ENCODE results near the gene RAB3C. TPM values are rescaled to one million over a fixed set of nuclear protein-coding genes. Genes with fewer than 3 reads are reported as not detected.

RAB3C gene
- total RNA-seq, 6 experiments from 2014 or later = not detected

- no peak for DNase-seq
- no peaks in the 10 kb centered on the region for H3K9me3 Mint-ChIP-seq
- H3K4me3 Mint-ChIP-seq = no peak overlapping the region
- H3K4me1 Mint-ChIP-seq (ENCODE audit: low read depth) = no peaks in the 10 kb centered on the region
- no peak for TF ChIP-seq CTCF (IDR thresholded peaks at IDR 0.05)
- H3K36me3 Mint-ChIP-seq (ENCODE audit: low read depth) = no peaks in the 10 kb centered on the region
- peaks cover 1% of the 10 kb centered on the region for H3K27me3 Mint-ChIP-seq (ENCODE audit: insufficient read depth)
- H3K27ac Mint-ChIP-seq = no peak overlapping the region
Observed at GRCh38 chr5:58827463-58827862, 244.6 kb downstream of the RAB3C start.

GRCh38 chr5:58828258-58828657 lies 245.4 kb downstream of the RAB3C start:
- Mint-ChIP-seq H3K4me3 (no peak overlapping the region), H3K27me3 (ENCODE audit: insufficient read depth) (peaks cover 1% of the 10 kb centered on the region), H3K9me3 (no peaks in the 10 kb centered on the region), H3K36me3 (ENCODE audit: low read depth) (no peaks in the 10 kb centered on the region), H3K4me1 (ENCODE audit: low read depth) (no peaks in the 10 kb centered on the region), H3K27ac (no peak overlapping the region)
- DNase-seq = no peak
- no peak for TF ChIP-seq CTCF (IDR thresholded peaks at IDR 0.05)

- DNase-seq = no peak
- H3K4me1 Mint-ChIP-seq (ENCODE audit: low read depth) = no peaks in the 10 kb centered on the region
- H3K9me3 Mint-ChIP-seq = no peaks in the 10 kb centered on the region
- no peak overlapping the region for H3K27ac Mint-ChIP-seq
- TF ChIP-seq CTCF (IDR thresholded peaks at IDR 0.05) = no peak
- no peak overlapping the region for H3K4me3 Mint-ChIP-seq
- peaks cover 1% of the 10 kb centered on the region; the same call in 1 of the 2 replicates for H3K27me3 Mint-ChIP-seq (ENCODE audit: insufficient read depth)
- no peaks in the 10 kb centered on the region for H3K36me3 Mint-ChIP-seq (ENCODE audit: low read depth)
Observed at GRCh38 chr5:58834242-58835225, 251.7 kb downstream of the RAB3C start.

GRCh38 chr5:58836351-58836750 lies 253.5 kb downstream of the RAB3C start:
- Mint-ChIP-seq H3K9me3 (no peaks in the 10 kb centered on the region), H3K4me3 (no peak overlapping the region), H3K27me3 (ENCODE audit: insufficient read depth) (no peaks in the 10 kb centered on the region), H3K27ac (no peak overlapping the region), H3K36me3 (ENCODE audit: low read depth) (no peaks in the 10 kb centered on the region), H3K4me1 (ENCODE audit: low read depth) (no peaks in the 10 kb centered on the region)
- TF ChIP-seq CTCF (IDR thresholded peaks at IDR 0.05) = no peak
- no peak for DNase-seq

GRCh38 chr5:58838729-58839128 lies 255.9 kb downstream of the RAB3C start:
- Mint-ChIP-seq H3K27ac (no peak overlapping the region), H3K36me3 (ENCODE audit: low read depth) (no peaks in the 10 kb centered on the region), H3K9me3 (no peaks in the 10 kb centered on the region), H3K4me1 (ENCODE audit: low read depth) (no peaks in the 10 kb centered on the region), H3K4me3 (no peak overlapping the region), H3K27me3 (ENCODE audit: insufficient read depth) (peaks cover 2% of the 10 kb centered on the region; the same call in 1 of the 2 replicates)
- TF ChIP-seq CTCF (IDR thresholded peaks at IDR 0.05) = no peak
- no peak for DNase-seq

Measured in HFFc6 (cell line).